Measurements from ENCODE around the gene FKBP8.
A peak's percentile ranks its signal among the peaks of the same experiment; 100 is the strongest.
"Not testable (repeated sequence)": the region's sequence is repeated elsewhere in the genome, so short reads cannot be mapped to it uniquely, and the experiment has no call there.

The FKBP8 gene

DNA sequence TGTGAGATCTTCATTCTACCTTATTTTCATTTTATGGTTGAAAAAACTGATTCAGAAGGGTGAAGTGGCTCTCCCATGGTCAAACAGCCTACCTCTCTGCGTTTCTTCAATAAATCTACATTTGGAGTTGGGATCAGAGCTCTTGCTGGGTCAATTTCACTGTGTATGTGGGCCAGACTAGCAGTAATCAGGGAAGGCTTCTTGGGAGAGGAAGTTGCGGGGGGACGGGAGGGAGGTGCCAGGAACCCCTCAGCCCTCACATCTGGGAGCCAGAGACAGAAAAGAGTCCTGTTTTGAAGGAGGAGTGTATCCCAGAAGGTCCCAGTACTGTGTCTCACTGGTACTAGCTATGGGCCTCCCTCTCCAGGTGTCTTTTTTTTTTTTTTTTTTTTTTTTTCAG lies 15.2 kb upstream of the FKBP8 start:
- peak; percentile 24 to 47 (median 26) for DNase-seq

GRCh38 chr19:18558202-18558555 lies 14.8 kb upstream of the FKBP8 start:
- peak in 2 of 3 donors; percentile 7 for DNase-seq

DNA sequence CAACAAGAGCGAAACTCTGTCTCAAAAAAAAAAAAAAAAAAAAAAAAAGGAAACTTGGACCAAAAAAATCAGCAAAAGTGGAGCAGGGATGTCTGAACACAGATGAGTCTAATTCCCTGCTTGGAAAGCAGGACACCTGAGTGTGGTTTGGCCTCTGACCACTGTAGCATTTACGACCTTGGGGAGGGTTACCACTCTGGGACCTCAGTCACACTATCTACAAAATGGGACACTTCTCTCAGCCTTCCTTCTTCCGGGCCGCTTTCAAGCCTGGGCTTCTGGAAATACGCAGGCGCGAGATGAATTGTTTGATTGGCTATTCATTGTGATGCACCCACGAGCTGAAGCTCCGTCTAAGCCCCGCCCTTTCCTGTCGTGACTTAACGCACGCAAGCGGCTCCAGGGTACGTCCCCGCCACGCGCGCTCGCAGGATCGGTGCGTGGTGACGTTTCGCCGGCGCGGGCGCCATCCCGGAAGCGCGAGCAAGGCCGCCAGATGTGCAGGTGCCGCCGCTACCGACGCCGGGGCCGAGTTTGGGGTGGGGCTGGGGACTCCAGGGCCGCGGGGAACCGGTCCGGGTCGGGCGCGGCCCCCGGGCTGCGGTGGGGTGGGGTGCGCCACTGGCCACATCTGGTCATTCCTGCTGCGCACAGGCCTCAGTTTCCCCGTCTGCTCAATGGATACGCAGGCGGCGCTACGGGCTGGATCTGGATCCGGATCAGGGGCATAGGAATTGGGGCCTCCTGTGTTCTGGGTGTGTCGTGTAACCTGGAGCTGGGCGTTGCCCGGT lies 14.2 kb upstream of the FKBP8 start, which contains the start of gene KXD1:
KXD1 (plus strand) TSS at position 460 of the 791 bp plus-strand sequence. CDS start 4,187 bp downstream, outside the sequence.
- DNase-seq: peak; percentile 98 to 99 (median 99)

DNA sequence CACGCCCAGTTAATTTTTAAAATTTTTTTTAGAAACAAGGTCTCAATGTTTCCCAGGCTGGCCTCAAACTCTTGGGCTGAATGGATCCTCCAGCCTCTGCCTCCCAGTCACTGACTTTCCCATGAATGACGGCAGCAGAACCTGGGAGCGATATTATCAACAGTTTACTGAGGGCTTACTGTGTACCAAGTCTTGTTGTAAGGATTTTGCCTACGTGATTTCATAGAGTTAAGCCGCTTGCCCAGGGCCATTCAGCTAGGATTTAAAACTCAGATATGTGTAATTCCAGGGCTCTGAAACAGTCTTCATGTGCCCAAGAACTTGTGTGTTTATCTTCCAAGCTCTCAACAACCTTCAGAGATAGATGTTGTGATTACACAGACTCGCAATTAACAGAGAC lies 8.3 kb upstream of the FKBP8 start:
- no peak for DNase-seq

- peak; percentile 72 to 85 (median 80) for DNase-seq
Measured at GRCh38 chr19:18543814-18544475, 572 bp upstream of the FKBP8 start.

DNA sequence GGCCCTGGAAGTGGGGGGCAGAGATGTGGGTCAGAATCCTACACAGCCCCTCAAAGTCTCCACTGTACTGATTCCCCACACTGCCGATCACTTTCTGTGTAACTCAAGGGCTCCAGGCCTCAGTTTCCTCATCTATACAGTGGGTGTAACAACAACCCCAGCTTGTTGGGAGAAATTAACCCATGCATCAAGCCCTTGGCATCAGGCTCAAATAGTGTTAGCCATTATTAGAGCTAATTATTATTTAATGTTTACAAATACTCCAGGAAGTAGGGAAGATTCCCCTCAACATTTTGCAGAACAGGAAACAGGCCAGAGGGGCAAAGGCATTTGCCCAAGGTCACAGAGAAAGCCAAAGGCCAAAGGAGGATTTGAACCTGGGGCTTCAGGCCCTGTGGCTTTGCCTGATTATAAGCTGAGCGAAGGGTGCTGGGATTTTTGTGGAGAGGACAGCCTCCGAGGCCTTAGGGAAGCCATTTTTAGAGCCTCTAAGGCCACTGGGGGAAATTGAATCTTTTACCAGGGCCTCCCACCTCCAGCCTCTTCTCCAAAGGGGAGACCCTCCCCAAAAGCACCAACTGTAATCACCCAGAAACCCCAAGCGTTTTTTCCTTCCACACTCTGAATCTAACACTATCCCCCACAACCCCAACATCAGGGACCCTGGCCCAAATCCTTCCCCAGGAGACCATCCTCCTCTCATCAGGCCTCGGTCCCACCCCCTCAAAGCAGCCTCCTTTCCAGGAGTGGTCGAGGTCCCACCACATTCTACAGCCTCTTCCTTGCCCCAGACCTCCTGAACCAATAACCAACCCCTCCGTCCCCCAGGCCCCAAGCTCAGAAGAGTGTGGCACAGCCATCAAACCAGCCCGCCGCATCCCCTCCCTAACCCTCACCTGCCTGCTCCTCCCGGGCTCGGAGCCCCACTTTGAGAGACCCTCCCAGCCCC lies 1.1 kb downstream of the FKBP8 start:
- peak in 2 of 3 donors; percentile 10 to 25 for DNase-seq

GRCh38 chr19:18541258-18541991 lies 1.9 kb downstream of the FKBP8 start:
- DNase-seq: peak; percentile 32 to 58 (median 37)

GRCh38 chr19:18540200-18540599 lies 3.2 kb downstream of the FKBP8 start:
- DNase-seq: not testable (repeated sequence)

- DNase-seq: no peak
Measured at GRCh38 chr19:18539372-18539771, 4.0 kb downstream of the FKBP8 start.

DNA sequence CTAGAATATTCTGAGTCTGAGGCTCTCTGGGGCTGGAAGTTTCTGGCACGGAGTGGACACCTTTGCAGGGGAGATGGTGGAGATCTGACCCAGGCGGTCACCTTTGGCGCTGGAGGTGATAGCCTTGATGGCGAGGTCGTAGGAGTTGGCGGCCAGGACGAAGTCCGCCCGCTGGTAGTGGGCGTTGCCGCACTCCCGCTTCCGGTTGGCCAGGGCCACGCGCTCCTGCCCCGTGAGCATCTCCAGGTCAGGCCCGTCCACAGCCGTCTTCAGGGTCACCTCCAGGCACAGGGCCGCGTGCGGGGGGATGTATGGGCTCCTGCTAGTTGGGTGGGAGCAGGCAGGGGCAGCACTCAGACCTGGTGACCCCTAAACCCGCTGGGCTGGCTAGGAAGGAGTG lies 5.3 kb downstream of the FKBP8 start:
- no peak for DNase-seq

- DNase-seq: no peak
Measured at GRCh38 chr19:18537431-18537830, 5.9 kb downstream of the FKBP8 start.

DNA sequence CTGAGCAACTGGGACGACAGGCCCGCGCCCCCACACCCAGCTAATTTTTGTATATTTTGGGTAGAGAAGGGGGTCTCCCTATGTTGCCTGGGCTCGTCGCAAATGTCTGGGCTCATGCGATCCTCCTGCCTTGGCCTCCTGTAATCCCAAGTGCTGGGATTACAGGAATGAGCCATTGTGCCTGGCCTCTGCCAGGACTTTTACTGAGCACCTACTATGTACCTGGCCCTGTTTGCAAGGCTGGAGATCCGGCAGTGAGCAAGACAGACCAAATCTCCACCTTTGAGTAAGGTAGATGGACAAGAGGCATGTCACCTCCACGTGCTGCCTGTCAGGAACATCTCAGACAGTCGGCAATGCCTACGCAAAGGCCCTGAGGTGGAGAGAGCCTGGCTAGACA lies 6.9 kb downstream of the FKBP8 start:
- DNase-seq: no peak

DNA sequence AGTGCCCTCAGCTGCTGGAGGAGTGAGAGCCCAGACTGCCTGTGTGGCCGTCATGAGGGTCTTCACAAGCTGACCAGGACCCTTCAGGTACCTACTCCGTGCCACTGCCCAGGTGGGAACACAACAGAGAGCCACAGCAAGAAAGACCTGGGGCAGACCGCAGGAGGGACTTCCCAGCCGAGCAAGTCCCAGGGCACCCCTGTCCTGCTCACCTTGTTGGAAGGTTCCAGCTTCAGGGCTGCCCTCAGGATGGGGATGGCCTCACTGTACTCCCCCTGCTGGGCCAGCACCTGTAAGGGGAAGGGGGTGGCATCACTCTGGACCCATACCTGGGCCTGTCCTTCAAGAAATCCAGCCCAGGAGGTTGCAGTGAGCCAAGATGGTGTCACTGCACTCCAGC lies 10.3 kb downstream of the FKBP8 start:
- DNase-seq: no peak

GRCh38 chr19:18532168-18532890 lies 11.0 kb downstream of the FKBP8 start:
- no peak for DNase-seq

DNA sequence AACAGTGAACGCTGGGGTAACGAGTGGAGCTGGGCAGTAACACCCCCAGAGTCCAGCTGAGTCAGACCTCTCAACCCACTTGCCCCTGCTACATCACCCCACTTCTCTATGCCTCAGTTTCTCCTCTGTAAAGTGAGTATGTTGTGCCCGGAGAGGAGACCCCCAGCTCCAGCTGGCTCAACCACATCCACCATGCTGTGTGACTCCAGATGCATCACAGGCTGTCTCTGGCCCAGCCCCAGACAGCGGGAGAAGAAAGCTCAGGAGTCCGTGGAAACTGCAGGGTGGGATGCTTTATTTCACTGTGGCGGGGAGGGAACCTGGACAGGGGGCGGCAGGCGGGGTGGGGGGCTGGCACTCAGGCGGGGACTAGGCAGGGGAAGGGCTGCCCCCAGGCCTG lies 11.9 kb downstream of the FKBP8 start:
- no peak for DNase-seq

- no peak for DNase-seq
Measured at GRCh38 chr19:18529782-18530181, 13.6 kb downstream of the FKBP8 start.

DNA sequence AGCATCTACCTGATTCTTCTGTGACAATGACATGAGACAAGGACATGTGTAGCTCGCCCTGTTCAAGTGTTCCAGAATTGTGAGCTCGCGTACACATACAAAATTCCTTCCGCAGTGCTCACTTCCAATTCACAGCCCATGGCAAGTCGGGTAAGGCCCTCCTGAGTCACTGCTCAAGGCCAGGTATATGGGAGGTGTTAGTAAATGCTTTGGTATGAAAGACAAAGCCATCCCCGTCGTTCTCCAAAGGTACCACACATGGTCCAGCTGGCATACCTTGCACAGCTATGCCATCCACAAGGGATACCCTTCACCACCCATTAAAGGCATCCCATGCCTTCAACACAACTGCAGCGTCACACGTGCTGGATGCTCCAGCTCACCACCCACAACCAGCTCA lies 17.1 kb downstream of the FKBP8 start:
- DNase-seq: no peak

DNA sequence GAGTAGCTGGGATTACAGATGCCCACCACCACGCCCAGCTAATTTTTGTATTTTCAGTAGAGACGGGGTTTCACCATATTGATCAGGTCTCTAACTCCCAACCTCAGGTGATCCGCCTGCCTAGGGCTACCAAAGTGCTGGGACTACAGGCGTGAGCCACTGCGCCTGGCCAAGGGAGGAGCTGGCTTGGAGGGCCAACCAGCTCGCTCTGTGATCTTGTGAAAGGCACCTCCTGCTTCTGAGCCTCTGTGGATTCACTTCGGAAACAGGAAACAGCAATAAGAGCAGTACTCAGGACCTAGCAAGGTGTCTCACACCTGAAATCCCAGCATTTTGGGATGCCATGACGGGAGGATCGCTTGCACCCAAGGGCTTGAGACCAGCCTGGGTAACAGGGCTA lies 19.5 kb downstream of the FKBP8 start:
- no peak for DNase-seq

GRCh38 chr19:18522862-18523440 lies 20.4 kb downstream of the FKBP8 start:
- not testable (repeated sequence) for DNase-seq

GRCh38 chr19:18522124-18522861 lies 21.1 kb downstream of the FKBP8 start:
- peak; percentile 100 for DNase-seq

- peak in 1 of 3 donors; percentile 32 for DNase-seq
Measured at GRCh38 chr19:18521692-18522123, 21.7 kb downstream of the FKBP8 start, which contains the start of gene ELL. Gene ELL (minus strand): TSS chr19:18522070. CDS start chr19:18522055, 15 bp downstream.

All from suppressor macrophage treated with lipopolysaccharide for 1 hour (primary cell).